HepG2 (cell line): Measurements from ENCODE around the gene RPL21. TPM values are rescaled to one million over a fixed set of nuclear protein-coding genes. Genes with fewer than 3 reads are reported as not detected.
A peak's percentile ranks its signal among the peaks of the same experiment; 100 is the strongest.

ENCODE experiments used
- AGO1 ChIP-seq: fragments of 200-400 bp; formaldehyde crosslinking; IDR thresholded peaks from 2 replicates; pipeline ENCODE4 v1.6.1; 2017; ENCODE audit warnings: mild to moderate bottlenecking, low read depth, low read length, moderate library complexity; ENCODE audit not compliant: poor library complexity, severe bottlenecking
- GLMP ChIP-seq: sonication (generic); formaldehyde crosslinking; IDR thresholded peaks from 2 replicates; pipeline ENCODE4 v1.9.0; 2021; ENCODE audit warnings: missing genetic modification reagents, mild to moderate bottlenecking, borderline replicate concordance
- GRHL1 ChIP-seq: sonication (generic); formaldehyde crosslinking; conservative IDR thresholded peaks from 2 replicates; pipeline ENCODE4 v1.8.0; 2022; ENCODE audit warnings: missing genetic modification reagents
- GZF1 ChIP-seq: sonication (generic); formaldehyde crosslinking; IDR thresholded peaks from 2 replicates; pipeline ENCODE4 v1.5.1; 2020; ENCODE audit warnings: mild to moderate bottlenecking, missing genetic modification reagents
- HDAC1 ChIP-seq: sonication (generic); formaldehyde crosslinking; IDR thresholded peaks from 2 replicates; pipeline ENCODE4 v1.5.1; 2020; ENCODE audit warnings: mild to moderate bottlenecking, missing genetic modification reagents
- HNRNPL ChIP-seq: fragments of 200-400 bp; formaldehyde crosslinking; IDR thresholded peaks from 2 replicates; pipeline ENCODE4 v1.6.1; 2017; ENCODE audit warnings: mild to moderate bottlenecking, low read depth, low read length
- JDP2 ChIP-seq: sonication (generic); formaldehyde crosslinking; IDR thresholded peaks from 2 replicates; pipeline ENCODE4 v1.8.1; 2022; ENCODE audit warnings: missing genetic modification reagents, borderline replicate concordance
- KLF16 ChIP-seq, 2 experiments: sonication (generic) in 1 of 2; formaldehyde crosslinking in 1 of 2; IDR thresholded peaks; 2 replicates each; pipeline versions ENCODE4 v1.6.1 to v1.8.0; 2016 to 2023; ENCODE audit warnings: missing genetic modification reagents in 2 of 2, missing compliant biosample characterization in 1 of 2
- MIER2 ChIP-seq: IDR thresholded peaks from 2 replicates; pipeline ENCODE4 v1.6.1; 2016; ENCODE audit warnings: missing biosample characterization, missing genetic modification reagents
- MYNN ChIP-seq: sonication (generic); formaldehyde crosslinking; IDR thresholded peaks from 2 replicates; pipeline ENCODE4 v1.4.0; 2020; ENCODE audit warnings: mild to moderate bottlenecking, low read depth, missing genetic modification reagents
- MZF1 ChIP-seq: sonication (generic); formaldehyde crosslinking; IDR thresholded peaks from 2 replicates; pipeline ENCODE4 v1.8.1; 2023; ENCODE audit warnings: mild to moderate bottlenecking, missing genetic modification reagents, borderline replicate concordance
- NFIC ChIP-seq: IDR thresholded peaks from 2 replicates; pipeline ENCODE4 v1.6.1; 2012; ENCODE audit warnings: mild to moderate bottlenecking, low read length, inconsistent platforms
- NR2F6 ChIP-seq, 2 experiments: IDR thresholded peaks; 2 replicates each; pipeline ENCODE4 v1.6.1; 2016; ENCODE audit warnings: antibody characterized with exemption in 1 of 2, mild to moderate bottlenecking in 1 of 2
- POLR2AphosphoS2 ChIP-seq: IDR thresholded peaks from 2 replicates; pipeline ENCODE4 v1.6.1; 2011; ENCODE audit warnings: low read depth, low read length, improper control_type of control experiment
- RARG ChIP-seq: sonication (generic); formaldehyde crosslinking; IDR thresholded peaks from 2 replicates; pipeline ENCODE4 v1.4.0; 2020; ENCODE audit warnings: low read depth, mild to moderate bottlenecking, missing genetic modification reagents
- REST ChIP-seq, 2 experiments: IDR thresholded peaks; 2 replicates each; pipeline ENCODE4 v1.6.1; 2011 to 2012; ENCODE audit warnings: low read length in 2 of 2, borderline replicate concordance in 1 of 2, low read depth in 1 of 2, mild to moderate bottlenecking in 1 of 2, moderate library complexity in 1 of 2
- RXRA ChIP-seq: sonication (generic); formaldehyde crosslinking; IDR thresholded peaks from 2 replicates; pipeline ENCODE4 v1.5.1; 2020; ENCODE audit warnings: missing genetic modification reagents
- SALL2 ChIP-seq: sonication (generic); formaldehyde crosslinking; IDR thresholded peaks from 2 replicates; pipeline ENCODE4 v1.8.1; 2023; ENCODE audit warnings: mild to moderate bottlenecking, missing genetic modification reagents, inconsistent platforms
- ZBTB7A ChIP-seq: sonication (generic); formaldehyde crosslinking; IDR thresholded peaks from 2 replicates; pipeline ENCODE4 v1.8.0; 2022; ENCODE audit warnings: mild to moderate bottlenecking, missing genetic modification reagents
- ZNF124 ChIP-seq: sonication (generic); formaldehyde crosslinking; IDR thresholded peaks from 2 replicates; pipeline ENCODE4 v1.4.0; 2020; ENCODE audit warnings: missing genetic modification reagents
- ZNF224 ChIP-seq: sonication (generic); formaldehyde crosslinking; IDR thresholded peaks from 2 replicates; pipeline ENCODE4 v1.5.0; 2020; ENCODE audit warnings: mild to moderate bottlenecking, missing genetic modification reagents
- ZNF296 ChIP-seq: sonication (generic); formaldehyde crosslinking; conservative IDR thresholded peaks from 2 replicates; pipeline ENCODE4 v1.5.0; 2020; ENCODE audit warnings: mild to moderate bottlenecking, missing genetic modification reagents
- polyA plus RNA-seq, 8 experiments: library from polyadenylated mRNA; depleted of rRNA in 3 of 8; stranded (reverse) in 7 of 8; unstranded in 1 of 8; fragments of >200 nt; fragmentation: Illumina TruSeq in 4 of 8; extraction: Trizol in 4 of 8; gene quantifications; 2 replicates each; pipeline versions ENCODE4 v1.2.1 to v1.2.3, GENCODE V29; 2011 to 2016; ENCODE audit warnings: low read depth in 4 of 8, missing spikeins in 1 of 8, mixed read lengths in 1 of 8; ENCODE audit not compliant: insufficient read depth in 1 of 8
- total RNA-seq, 5 experiments: library from RNA; depleted of rRNA; stranded (reverse); fragments of >200 nt; fragmentation: Illumina TruSeq; extraction: Trizol; gene quantifications; 2 replicates each; pipeline ENCODE4 v1.2.3, GENCODE V29; 2016; ENCODE audit warnings: low read depth in 1 of 5

The RPL21 gene
- total and polyA plus RNA-seq, 2 of the 13 experiments (the other 11 are each of a cell fraction or from before 2014, with no cell fraction given), result 1,234 to 1,261 TPM

DNA sequence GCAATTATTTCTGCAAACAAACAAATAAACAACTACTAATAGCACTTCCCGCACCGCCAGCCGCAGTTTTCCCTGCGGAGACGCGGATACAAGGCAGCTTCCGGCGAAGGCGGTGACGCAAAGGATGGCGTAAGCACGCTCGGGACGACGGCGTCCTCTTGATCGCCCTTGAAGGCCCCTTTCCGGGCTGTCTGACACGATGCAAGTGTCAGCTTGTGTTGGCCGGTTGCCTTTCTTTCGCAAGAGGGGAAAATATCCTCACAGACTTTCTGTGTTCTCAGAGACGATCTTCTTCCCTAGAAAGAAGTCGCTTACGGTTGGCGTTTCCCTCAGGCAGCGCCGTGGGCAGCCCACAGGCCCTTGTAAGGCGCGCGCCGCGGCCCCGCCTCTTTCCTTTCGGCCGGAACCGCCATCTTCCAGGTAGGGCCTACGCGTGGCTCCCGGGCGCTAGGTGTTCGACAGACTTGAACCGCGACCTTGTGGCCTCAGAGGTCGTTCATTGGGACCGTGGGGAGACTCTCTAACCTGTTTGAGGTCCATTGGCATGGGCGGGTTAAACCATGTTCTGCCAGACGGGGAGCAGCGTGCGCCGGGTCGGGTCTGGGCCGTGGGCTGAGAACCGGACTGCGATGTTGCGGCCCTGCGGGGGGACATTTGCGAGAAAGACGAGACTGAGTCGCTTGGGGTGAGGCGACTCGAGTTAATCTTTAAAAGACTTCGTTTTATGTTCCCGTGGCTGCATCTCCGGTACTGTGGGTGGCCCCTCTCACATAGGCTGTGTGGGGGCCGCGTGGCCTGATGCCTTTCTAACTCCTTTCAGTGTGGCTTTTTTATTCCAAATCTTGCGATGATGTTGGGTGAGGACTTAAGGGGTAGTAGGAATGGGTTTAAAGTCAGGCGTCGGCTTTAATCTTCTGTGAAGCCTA is at the start of gene RPL21 (continued):
- 0 out of 2 replicates have a peak, but pooled peaks have one; percentile 72 for TF ChIP-seq HNRNPL
- peak; percentile 85; the same call in 1 of the 2 replicates for TF ChIP-seq RARG (CRISPR knock-in tag)
- TF ChIP-seq ZNF224 (CRISPR knock-in tag), result peak; percentile 80; the same call in 1 of the 2 replicates
- TF ChIP-seq NR2F6 (IDR thresholded peaks at IDR 0.05), result no peak
- TF ChIP-seq NR2F6 (CRISPR knock-in tag; IDR thresholded peaks at IDR 0.05), result peak; percentile 19; the same call in 1 of the 2 replicates
- peak in 1 of 2 experiments; percentile 81; a peak in 2 of 4 replicates for TF ChIP-seq KLF16 (CRISPR knock-in tag; IDR thresholded peaks at IDR 0.05)
- TF ChIP-seq REST (IDR thresholded peaks at IDR 0.05; ENCODE audit: borderline replicate concordance in 1 of 2, low read depth in 1 of 2, low read length in 2 of 2), result peak in 1 of 2 experiments; percentile 40; a peak in 1 of 4 replicates
- TF ChIP-seq GZF1 (CRISPR knock-in tag), result peak; percentile 64; the same call in 1 of the 2 replicates
- no peak for TF ChIP-seq GRHL1
- peak; percentile 24 for TF ChIP-seq AGO1
- TF ChIP-seq HDAC1 (CRISPR knock-in tag), result peak; percentile 90
- peak; percentile 29; the same call in 1 of the 2 replicates for TF ChIP-seq POLR2AphosphoS2
- TF ChIP-seq ZBTB7A (CRISPR knock-in tag), result no peak
- TF ChIP-seq NFIC, result 0 out of 2 replicates have a peak, but pooled peaks have one; percentile 43
- peak; percentile 49; the same call in 1 of the 2 replicates for TF ChIP-seq SALL2
- peak; percentile 74; the same call in 1 of the 2 replicates for TF ChIP-seq ZNF296
- no peak for TF ChIP-seq ZNF124 (CRISPR knock-in tag)
- no peak for TF ChIP-seq MIER2 (CRISPR knock-in tag)
- TF ChIP-seq RXRA, result peak; percentile 75; the same call in 1 of the 2 replicates
- TF ChIP-seq JDP2, result no peak; the same call in 1 of the 2 replicates
- TF ChIP-seq GLMP (CRISPR knock-in tag), result no peak
- TF ChIP-seq MYNN (CRISPR knock-in tag), result 0 out of 2 replicates have a peak, but pooled peaks have one; percentile 69
- TF ChIP-seq MZF1, result 0 out of 2 replicates have a peak, but pooled peaks have one; percentile 29
